ENCODE data around the gene INSR. TPM values are rescaled to one million over a fixed set of nuclear protein-coding genes. Genes with fewer than 3 reads are reported as not detected.

The INSR gene
- total RNA-seq, 1 donor from 2014 or later: 23.9 TPM

DNA sequence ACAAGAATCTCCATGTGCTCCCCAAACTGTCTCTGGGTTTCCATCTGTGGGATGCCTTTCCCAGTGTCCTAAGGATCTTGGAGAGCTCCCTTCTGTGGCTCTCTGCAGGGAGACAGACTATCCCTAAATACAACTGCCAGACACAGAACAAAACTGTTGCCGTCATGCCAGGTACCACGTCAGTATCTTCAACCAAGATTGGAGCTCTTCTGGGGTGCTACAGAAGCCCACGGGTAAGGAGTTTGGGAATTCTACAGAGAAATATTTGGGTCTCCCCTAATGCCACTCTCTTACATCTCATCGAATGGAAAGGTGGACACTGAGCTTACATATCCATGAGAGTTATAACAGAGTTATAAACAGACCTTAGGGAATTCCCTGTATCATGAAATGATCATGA lies 230.9 kb downstream of the INSR start:
- H3K36me3 Mint-ChIP-seq (ENCODE audit: unreplicated experiment): no peaks in the 10 kb centered on the region
- H3K27ac Mint-ChIP-seq (ENCODE audit: unreplicated experiment): no peak overlapping the region
- peaks cover 1% of the 10 kb centered on the region for H3K9me3 Mint-ChIP-seq (ENCODE audit: unreplicated experiment)
- no peaks in the 10 kb centered on the region for H3K4me1 Mint-ChIP-seq (ENCODE audit: low read depth, unreplicated experiment)
- H3K27me3 Mint-ChIP-seq (ENCODE audit: unreplicated experiment): no peaks in the 10 kb centered on the region
- no peak for DNase-seq
- TF ChIP-seq, protein P1, sequence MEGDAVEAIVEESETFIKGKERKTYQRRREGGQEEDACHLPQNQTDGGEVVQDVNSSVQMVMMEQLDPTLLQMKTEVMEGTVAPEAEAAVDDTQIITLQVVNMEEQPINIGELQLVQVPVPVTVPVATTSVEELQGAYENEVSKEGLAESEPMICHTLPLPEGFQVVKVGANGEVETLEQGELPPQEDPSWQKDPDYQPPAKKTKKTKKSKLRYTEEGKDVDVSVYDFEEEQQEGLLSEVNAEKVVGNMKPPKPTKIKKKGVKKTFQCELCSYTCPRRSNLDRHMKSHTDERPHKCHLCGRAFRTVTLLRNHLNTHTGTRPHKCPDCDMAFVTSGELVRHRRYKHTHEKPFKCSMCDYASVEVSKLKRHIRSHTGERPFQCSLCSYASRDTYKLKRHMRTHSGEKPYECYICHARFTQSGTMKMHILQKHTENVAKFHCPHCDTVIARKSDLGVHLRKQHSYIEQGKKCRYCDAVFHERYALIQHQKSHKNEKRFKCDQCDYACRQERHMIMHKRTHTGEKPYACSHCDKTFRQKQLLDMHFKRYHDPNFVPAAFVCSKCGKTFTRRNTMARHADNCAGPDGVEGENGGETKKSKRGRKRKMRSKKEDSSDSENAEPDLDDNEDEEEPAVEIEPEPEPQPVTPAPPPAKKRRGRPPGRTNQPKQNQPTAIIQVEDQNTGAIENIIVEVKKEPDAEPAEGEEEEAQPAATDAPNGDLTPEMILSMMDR (IDR thresholded peaks at IDR 0.05; ENCODE audit: partially characterized antibody, unreplicated experiment): no peak
- H3K4me3 Mint-ChIP-seq (ENCODE audit: unreplicated experiment): no peak overlapping the region

Other genes starting within 250 kb of the INSR start
- gene MBD3L2, start 245.1 kb downstream of the INSR start, total RNA-seq (ENCODE audit: unreplicated experiment): 1.5 TPM
- 1.3 TPM for gene MBD3L3, start 235.7 kb downstream of the INSR start, total RNA-seq (ENCODE audit: unreplicated experiment)
- 13.7 TPM for gene ZNF557, start 224.7 kb downstream of the INSR start, total RNA-seq (ENCODE audit: unreplicated experiment)
- gene ARHGEF18, start 54.5 kb upstream of the INSR start, total RNA-seq (ENCODE audit: unreplicated experiment): 44.1 TPM
- gene PEX11G, start 194.6 kb upstream of the INSR start, total RNA-seq (ENCODE audit: unreplicated experiment): 2.6 TPM
- 148 TPM for gene ZNF358, start 221.7 kb upstream of the INSR start, total RNA-seq (ENCODE audit: unreplicated experiment)
- 39.8 TPM for gene MCOLN1, start 228.2 kb upstream of the INSR start, total RNA-seq (ENCODE audit: unreplicated experiment)
- gene PNPLA6, start 241.3 kb upstream of the INSR start, total RNA-seq (ENCODE audit: unreplicated experiment): 82.0 TPM